Bone marrow (tissue), 2 donors: ENCODE results near the gene OSBPL7.

ENCODE experiments used
- DNase-seq, 2 donors: peaks; one replicate each; lab custom pipeline; 2025; lab: John Stamatoyannopoulos, UW

The OSBPL7 gene

DNA sequence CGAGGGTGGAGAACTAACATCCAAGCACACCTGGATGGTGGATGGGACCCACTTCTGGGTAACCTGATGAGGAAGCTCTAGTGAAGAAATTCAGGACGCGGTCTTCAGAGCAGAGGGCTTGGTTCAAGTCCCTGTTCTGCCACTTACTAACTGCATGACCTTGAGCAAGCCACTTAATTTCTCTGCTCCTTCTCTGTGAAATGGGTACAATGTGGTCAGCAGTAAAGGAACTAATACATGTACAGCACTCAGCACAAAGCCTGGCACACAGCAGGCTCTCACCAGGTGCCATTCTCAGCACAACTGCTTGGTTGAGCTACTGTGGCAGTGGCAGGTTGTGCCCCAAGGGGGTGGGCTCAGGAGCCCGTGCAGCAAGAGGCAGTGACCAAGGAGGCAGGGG is 1.9 kb upstream of the OSBPL7 start:
- no peak for DNase-seq

GRCh38 chr17:47822785-47823184 is 1.2 kb upstream of the OSBPL7 start:
- no peak for DNase-seq

DNA sequence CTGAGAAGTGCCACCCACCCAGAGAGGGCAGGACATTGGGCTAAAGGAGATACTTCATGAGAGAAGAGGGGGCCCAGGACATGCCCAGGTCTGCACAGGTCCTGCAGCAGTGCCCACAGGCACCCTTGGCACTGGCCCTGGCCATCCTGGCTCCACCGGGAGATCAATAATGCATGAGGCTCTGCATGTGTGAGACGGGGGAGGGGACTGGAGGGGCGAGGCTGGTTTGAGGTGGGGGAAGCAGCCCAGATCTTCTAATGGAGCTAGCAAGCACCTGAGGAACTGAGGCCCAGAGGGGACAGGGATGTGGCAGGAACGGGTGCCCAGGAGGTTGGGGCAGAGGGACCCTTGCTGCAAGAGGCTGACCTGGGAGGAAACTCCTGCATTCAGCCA is 567 bp downstream of the OSBPL7 start:
- no peak for DNase-seq

DNA sequence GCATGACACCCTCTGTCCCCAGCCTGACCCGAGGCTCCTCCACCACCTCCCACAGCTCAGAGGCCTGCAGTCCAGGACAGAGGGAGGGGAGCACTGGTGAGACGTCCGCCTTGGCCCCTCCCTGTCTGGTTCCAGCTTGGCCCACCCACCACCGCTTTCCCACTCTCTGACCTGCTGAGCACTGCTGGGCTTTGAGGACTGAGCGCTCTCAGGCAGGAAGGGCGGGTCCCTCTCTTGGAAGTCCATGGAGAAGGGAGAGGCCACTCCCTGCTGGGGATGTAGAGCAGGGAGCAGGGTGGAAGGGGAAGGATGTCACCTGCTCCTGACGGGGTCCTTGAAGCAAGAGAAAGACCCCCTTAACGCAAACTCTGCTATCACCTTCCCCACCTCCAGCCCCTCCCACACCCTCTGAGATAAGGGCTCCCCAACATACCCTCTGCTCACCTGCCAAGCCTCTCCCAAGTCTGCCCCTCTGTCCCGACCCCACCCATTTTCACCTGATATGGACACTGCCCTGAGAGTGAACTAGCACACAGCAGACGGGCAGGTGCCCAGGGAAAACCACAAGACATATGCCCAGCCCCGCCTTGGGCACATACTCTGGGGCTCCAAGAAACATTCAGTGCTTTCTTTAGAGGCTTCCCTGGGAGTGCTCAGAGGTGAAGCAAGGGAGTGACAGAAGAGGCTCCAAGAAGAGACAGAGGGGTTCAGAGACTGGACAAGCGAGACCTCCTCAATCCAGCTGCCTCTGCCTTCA is 1.4 kb downstream of the OSBPL7 start:
- no peak for DNase-seq

DNA sequence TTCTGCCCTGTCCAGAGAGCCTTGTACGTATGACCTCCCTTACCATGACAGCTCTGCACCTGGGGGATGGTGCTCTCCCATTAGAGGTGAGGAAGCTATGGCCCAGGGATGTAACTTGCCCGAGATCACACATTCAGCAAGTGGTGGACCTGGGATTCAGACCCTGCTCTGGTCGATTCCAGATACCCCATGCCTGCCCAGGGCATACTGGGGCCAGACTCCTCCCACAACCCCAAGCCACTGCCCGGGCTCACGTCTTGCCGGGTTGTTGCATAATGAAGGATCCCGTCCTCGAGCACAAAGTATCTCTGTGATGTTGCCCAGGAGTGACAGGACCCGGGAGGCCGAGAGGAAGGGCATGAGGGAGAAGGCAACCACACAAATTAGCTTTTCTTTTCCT is 2.1 kb downstream of the OSBPL7 start:
- no peak for DNase-seq

DNA sequence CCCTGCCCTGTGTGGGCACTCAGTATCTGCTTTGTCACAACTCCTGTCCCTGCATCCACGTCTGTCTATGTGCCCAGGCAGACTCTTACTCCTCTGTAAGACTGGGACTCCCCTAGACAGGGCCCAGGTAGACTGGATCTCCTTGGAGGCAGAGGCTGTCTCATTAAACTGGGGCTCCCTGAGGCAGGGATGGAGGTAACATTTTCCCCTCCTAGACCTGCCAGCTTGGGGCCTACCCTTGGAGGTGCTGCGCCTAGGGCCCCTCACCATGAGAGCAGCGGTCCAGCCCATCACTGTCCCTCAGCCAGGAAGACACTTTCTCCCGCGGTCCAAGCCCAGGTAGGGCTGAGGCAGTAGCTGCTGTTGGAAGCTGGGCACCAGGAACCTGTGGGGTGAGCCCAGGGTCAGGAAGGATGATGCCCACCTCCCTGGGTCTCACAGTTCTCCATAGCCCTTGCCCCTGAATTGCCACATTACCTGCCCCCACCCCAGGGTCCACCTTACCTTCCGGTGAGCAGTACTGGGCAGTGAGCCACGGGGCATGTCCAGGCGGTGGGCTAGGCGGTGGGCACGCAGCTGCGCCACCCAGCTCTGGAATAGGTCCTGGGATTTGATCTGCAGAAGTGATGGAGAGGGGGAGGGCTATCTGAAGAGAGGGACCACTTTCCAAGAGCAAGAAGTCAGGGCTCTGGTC is 3.4 kb downstream of the OSBPL7 start:
- DNase-seq = no peak

- DNase-seq = no peak
These were observed 4.6 kb downstream of the OSBPL7 start for GRCh38 chr17:47816947-47817346.

GRCh38 chr17:47816111-47816735 is 5.4 kb downstream of the OSBPL7 start:
- no peak for DNase-seq

DNA sequence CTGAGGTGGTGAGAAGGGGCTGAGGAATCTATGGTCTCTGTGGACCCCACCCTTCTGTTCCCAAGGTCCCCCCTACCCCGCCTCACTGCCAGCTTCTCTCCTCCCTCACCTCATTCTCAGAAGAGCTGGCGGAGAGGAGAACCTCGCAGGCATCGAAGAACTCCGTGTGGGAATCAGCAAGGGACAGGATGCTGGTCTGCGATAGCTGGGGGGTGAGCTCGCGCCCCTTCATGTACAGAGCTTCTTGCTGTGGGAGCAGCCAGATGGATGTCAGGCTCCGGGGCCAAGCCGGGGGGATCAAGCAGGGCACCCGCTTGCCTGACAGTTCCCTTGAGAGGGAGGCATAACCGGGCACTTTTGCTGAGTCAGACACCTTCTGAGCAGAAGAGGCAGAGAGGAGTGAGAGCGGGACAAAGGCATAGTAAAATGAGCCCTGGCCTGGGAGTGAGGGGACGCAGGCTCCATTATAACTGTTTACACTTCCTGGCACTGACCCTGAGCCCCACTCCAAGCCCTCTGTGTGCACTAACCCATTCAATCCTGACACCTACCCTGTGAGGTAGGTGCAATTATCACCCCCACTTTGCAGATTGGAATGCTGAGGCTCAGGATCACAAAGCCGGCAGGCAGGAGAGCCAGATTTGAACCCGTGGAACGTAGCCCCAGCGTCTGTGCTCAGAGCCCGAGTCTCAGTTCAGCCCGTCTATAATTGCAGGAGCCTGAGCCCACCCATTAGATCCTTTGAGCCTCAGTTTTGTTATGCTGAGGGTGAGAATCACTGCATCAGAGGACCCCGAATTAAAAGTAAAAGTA is 6.3 kb downstream of the OSBPL7 start:
- no peak for DNase-seq

- DNase-seq = no peak
These were observed 8.0 kb downstream of the OSBPL7 start for GRCh38 chr17:47813512-47814031.

GRCh38 chr17:47813077-47813476 is 8.5 kb downstream of the OSBPL7 start:
- no peak for DNase-seq

DNA sequence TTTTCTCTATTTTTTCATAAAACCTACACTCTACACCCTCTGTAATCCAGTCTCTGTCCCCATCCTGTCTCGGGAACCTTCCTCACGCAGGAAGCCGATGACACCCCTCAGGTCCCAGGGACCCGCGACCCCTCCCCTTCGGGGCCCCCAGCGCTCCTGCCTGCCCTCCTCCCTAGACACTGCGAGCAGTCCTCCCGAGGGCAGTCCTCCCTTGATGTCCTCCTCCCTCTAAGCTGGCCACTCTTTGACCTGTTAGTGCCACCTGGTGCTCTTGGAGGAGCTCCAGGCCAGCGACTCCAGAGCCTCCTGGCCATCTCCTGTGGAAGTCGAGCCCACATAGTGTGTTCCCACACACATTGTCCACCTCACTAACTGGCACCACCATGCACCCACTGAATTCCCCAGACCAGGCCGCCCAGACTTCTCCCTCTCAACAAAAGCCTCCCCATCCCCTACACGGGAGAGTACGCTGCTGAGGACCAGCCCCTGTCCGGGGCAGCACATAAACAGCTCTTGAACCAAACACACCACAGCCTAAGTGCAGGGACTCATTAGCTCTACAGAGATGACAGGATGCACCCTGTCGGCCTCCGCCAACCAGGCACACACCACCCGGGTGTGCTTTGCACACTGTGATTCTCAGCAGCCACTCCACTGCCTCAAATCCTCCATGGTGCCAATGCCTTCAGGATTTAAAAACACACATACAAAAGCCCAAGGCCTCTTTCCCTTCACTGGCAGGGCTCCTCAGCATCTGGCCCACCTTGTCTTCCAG is 9.3 kb downstream of the OSBPL7 start:
- no peak for DNase-seq

DNA sequence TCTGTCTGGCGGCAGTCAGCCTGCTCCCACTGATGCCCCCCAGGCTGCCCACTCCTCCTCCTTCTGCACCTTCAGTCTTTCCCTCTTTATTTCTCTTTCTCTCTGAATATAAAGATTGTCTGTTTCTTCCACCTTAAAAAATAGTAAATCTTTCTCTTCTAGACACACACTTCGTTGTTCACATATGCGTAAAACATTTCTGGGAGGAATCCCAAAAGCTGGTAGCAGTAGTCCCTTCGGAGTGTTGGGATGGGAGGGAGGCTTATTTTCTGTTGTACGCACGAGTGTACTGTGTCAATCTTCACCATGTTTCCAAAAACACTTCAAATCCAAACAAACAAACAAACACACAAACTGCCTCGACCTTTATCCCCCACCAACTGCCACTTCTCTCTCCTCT is 9.9 kb downstream of the OSBPL7 start:
- DNase-seq = no peak

- no peak for DNase-seq
These were observed 10.5 kb downstream of the OSBPL7 start for GRCh38 chr17:47810901-47811635.

DNA sequence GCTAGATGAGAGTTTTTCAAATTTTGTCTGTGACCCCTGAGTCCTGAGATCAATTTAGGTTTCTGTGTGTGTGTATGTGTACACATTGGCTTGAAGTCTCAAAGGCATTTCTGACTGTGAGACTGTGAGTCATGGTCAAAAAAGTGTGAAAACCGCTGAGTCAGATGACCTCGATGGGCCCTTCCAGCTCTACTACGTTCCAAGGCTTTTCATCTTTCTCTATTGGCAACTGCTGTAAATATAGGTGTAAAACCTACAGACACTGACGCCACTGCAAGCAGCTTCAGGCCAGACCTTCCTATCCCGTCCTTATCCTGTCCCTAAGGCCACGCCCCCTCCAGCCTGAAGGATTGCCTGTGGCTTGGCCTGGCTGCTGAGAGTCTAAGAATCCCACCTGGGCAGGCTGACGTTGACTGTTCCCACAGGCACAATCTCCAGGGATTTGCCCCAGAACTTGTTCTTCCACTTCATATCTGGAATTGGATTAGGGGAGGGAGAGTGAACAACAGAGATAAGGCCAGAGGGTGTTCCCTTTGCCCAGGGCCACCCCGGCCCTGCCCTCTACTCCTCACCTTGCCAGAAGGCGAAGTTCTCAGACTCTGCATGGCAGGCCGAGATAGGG is 11.3 kb downstream of the OSBPL7 start:
- no peak for DNase-seq

DNA sequence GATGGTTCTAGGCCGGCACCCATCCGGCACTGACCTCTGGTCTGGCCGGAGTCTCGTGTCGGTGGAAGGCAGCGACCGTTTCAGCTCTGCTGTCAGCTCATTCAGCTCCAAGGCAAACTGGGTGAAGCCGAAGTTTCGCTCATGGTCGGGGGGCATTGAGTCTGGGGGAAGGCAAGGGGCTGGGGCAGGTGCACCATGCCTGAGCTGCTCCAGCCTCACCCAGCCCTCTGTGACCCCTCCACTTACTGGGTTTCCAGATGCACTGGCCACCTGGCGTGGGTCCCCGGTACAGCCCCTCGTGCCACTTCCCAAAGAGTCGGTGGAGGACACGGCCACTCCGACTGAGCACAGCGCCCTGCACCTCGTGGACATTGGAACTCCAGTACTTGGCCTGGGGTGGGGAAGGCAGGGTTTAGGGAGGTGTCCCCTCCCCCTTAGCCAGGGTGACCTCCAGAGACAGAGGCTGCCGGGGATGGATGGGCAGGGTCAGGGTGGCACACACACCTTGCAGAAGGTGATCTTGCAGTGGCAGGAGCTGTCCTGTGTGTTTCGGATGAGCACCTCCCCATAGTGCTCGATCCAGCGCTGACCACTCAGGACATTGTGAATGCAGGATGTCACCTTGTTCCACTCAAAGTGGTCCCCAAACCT is 12.6 kb downstream of the OSBPL7 start:
- DNase-seq = no peak

GRCh38 chr17:47808036-47808829 is 13.4 kb downstream of the OSBPL7 start:
- DNase-seq = no peak

GRCh38 chr17:47807421-47807820 is 14.2 kb downstream of the OSBPL7 start:
- DNase-seq = no peak

GRCh38 chr17:47806913-47807255 is 14.7 kb downstream of the OSBPL7 start:
- no peak for DNase-seq
